GM18498 (cell line): ENCODE results near the gene CCL14.
"Not testable (repeated sequence)": the region's sequence is repeated elsewhere in the genome, so short reads cannot be mapped to it uniquely, and the experiment has no call there.

Source experiments
- ATAC-seq: cut with Tn5 transposase; IDR thresholded peaks from one replicate; pipeline ENCODE4 v1.9.1; 2021; ENCODE audit warnings: mild to moderate bottlenecking, moderate library complexity; ENCODE audit not compliant: unreplicated experiment

Gene CCL14

DNA sequence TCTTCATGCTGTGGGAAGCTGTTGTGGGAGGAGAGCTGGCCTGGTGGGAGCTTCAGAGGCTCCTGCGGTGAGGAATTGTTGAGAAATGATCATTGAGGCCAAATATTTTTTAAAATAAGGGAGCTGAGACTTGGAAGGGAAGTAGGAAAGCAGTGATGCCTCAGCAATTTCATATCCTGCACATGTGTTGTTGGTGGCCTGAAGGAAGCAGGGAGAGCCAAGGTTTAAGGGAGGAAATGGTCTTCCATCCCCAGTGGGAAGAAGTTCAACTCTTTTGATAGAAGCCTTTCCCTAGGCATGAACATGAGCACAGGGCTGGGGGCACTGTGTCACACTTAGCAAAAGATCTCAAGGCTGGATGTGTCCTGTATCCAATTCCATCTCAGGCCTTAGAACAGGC is at the start of gene CCL14:
Gene CCL14 (minus strand): TSS at position 87 of the 400 bp plus-strand sequence. CDS start 80 bp downstream, at position 7.
- ATAC-seq: no peak

- no peak for ATAC-seq
These were observed 49.7 kb upstream of the CCL14 start for GRCh38 chr17:36036235-36036634.

DNA sequence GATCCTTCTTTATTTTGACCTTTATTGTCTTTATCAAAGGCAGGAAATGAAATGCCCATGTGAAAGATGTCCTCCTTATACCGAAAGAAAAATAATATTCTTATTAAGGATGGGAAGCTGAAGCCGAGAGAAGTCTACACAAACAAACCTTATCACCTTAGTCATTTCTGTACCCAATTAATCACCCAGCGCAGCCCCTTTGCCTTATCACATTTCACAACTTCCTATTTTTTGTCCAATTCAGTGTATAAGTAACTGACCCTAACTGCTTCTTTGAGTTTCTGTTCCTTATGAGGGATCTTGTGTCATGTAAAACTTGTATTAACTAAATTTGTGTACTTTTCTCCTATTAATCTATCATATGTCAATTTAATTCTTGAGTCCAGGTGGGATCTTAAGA is 47.6 kb upstream of the CCL14 start:
- no peak for ATAC-seq

GRCh38 chr17:36030956-36031355 is 44.4 kb upstream of the CCL14 start:
- no peak for ATAC-seq

DNA sequence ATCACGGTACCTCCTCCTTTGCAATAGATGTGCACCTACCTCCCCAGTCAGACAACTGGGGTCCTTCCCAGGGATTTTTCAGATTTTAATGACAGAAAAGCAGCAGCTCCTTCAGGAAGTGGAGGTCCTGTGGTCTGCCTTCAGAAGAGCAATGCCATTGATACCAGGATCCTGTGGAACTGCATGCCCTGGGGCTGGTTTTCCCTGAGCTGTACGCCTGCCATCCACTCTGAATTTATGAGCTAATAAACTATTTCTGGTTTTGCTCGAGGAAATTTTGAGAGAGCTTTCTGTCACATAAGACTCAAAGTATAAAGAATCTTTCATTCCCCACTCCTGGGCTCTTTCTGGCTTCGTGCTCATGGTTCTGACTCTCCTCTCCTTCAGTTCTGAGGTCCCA is 41.2 kb upstream of the CCL14 start:
- no peak for ATAC-seq

DNA sequence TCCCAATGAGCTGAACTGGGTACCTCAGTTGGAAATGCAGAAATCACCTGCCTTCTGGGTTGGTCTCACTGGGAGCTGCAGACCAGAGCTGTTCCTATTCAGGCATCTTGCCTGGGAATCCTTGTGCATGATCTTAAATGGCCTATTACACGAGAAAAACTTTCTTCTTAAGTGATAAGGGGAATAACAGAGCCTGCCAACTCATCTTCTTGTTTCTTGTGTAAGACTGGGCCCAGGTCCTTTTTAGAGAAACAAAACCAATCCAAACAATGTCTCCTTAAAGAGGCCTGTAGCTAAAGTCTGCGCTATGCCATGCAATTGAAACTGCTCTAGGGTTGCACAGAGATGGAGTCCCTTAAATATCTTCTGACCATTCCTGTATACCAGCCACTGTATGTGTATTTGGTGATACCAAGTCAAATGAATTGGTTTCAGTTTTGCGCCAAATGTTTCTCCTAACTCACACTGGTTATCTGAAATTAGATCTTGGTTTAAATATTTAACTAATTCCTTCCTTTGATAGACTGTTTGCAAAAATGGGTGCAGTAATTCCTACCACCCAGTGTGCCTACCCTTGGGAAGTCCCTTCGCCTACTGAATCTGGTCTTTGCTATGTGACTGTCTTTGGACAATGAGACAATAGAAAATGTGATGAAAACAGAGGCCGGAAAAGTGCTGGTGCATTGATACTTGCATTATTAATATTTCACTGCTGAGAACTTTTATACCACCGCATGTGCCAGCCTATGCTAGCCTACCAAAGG is 37.8 kb upstream of the CCL14 start:
- ATAC-seq: no peak

DNA sequence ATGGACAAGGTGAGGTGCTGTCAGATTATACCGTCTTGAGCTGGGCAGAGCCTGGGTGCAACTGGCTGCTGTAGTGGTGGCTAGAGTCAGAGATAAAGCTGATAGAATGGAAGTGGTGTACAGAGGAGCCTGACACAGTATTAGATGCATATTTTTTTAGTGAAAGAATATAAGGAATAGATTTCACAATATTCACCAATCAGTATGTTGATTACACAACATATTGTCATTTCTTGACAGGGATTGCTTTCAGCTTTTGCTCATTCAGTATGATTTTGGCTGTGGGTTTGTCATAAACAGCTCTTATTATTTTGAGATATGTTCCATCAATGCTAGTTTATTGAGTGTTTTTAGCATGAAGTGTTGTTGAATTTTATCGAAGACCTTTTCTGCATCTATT is 32.9 kb upstream of the CCL14 start:
- ATAC-seq: no peak

DNA sequence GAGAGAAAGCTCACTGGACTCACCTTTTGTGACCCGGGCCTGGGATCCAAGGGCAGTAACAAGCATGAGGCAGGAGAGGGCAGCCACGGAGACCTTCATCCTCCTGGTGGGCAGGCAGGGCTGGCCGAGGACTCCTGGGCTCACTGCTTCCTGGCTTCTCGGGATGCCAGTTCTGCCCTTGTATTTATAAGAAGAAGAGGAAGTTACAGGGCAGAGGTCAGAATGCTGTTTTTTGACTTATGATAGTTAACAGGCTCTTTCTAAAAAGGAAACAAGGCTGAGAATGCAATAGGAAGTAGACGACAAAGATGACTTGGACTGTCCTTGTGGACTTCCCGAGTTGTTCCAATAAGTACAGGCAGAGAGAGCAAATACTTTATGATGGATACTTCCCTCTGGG is 31.3 kb upstream of the CCL14 start, which contains the start of gene CCL23:
Gene CCL23 (minus strand): TSS at position 174 of the 400 bp plus-strand sequence. CDS start 75 bp downstream, at position 99.
- ATAC-seq: no peak

GRCh38 chr17:36016555-36016954 is 30.0 kb upstream of the CCL14 start:
- no peak for ATAC-seq

GRCh38 chr17:36015895-36016294 is 29.4 kb upstream of the CCL14 start:
- not testable (repeated sequence) for ATAC-seq

DNA sequence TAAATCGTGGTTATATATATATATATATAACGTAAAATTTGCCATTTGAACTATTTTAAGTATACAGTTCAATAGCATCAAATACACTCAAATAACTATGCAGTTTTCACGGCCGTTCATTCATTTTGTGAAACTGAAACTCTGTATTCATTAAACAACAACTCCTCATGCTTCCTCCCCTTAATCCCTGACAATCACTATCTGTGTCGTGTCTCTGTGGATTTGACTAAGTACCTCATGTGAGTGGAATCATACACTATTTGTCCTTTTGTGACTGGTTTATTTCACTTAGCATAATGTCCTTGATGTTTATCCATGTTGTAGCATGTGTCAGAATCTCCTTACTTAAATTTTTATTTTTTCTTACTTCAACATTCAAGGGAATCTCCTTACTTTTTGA is 28.4 kb upstream of the CCL14 start:
- ATAC-seq: no peak

- no peak for ATAC-seq
These were observed 24.7 kb upstream of the CCL14 start for GRCh38 chr17:36011201-36011600.

DNA sequence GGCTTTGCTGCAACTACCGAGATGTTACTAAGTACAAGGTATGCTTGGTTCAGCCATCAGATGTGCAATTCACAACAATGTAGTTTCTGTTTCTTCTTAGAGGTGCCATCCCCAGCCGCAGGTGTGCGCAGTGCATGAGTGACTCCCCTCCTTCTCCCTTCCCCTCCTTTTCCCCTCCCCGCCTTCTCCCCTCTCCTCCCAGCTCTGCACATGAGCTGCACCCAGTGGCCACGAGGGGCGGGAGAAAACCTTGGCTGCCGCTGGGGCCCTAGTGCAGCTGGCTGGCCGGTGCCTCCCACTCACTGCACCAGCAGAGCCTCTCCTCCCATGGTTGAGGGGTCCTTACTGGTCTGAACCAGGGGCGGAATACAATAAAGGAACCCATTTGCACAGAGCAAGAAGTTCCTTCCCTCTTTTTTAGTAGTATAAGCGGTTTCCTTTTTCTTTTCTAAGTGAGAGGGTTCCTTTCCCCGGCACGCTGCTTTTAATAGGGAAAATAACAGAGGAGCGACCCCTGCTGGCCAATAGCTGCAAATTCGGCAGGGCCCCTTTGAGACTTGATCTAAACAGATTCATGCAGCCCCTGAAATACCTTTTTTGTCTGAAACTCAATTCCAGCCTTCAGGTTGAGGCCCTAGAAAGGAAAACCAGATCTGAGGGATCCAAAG is 22.6 kb upstream of the CCL14 start:
- ATAC-seq: no peak

DNA sequence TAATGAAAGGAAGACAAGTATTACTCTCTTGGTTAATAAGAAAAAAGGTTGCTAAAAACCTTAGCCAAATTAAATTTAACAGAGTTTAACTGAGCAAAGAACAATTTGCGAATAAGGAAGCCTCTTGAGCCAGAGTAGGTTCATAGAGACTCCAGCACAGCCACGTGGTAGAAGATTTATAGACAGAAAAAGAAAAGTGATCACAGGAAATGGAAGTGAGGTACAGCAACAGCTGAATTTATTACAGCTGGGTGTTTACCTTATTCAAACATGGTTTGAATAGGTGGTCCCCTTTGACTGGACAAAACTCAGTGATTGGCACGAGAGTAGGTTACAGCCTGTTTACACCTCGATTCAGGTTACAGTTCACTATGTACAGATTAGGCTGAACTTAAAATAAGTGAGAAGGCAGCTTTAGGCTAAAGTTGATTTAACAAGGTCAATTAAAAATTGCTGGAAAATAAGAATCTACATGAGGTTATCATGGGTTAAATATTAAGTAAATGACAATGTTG is 18.1 kb upstream of the CCL14 start:
- no peak for ATAC-seq

DNA sequence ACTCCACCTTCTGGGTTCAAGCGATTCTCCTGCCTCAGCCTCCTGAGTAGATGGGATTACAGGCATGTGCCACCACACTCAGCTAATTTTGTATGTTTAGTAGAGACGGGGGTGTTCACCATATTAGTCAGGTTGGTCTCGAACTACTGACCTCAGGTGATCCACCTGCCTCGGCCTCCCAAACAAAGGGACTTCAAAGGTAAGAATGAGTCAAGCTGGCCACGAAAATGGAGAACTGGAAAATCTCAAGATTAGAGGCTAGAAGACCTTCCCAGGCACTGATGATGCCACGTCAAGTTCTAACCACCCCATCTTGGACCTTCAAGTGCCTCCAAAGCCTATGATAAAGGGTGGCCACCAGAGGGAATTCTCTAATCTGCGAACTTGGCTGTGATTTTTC is 16.1 kb upstream of the CCL14 start:
- no peak for ATAC-seq

DNA sequence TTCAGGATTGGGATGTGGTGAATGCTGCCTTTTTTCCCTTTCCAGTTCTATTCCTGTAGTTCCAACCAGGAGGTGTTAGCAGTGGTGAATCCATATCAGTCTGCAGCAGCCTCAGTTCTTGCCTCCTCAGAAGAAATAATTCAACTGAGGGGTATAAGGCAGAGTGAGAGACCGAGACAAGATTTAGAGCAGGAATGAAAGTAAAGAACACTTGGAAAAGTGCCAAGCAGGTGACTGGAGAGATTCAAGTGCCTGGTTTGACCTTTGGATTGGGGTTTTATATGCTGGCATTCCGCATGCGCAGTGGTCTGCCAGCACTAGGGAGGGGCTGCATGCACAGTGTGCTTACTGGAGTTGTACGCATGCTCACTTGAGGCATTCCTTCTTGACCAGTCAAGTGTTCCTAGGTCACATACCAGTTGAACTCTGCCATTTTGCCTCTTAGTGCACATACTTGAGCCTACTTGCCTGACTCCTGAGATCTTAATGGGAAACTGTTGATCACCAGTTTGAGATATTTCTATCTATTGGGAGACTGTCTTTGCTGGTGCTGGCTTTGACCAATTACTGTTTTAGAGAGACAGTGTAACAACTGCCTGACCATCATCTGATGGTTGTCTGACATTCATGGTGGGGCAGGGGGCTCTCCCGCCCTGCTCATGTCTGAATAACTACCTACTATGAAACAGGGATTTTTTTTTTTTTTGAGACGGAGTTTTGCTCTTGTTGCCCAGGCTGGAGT is 15.5 kb upstream of the CCL14 start:
- no peak for ATAC-seq

DNA sequence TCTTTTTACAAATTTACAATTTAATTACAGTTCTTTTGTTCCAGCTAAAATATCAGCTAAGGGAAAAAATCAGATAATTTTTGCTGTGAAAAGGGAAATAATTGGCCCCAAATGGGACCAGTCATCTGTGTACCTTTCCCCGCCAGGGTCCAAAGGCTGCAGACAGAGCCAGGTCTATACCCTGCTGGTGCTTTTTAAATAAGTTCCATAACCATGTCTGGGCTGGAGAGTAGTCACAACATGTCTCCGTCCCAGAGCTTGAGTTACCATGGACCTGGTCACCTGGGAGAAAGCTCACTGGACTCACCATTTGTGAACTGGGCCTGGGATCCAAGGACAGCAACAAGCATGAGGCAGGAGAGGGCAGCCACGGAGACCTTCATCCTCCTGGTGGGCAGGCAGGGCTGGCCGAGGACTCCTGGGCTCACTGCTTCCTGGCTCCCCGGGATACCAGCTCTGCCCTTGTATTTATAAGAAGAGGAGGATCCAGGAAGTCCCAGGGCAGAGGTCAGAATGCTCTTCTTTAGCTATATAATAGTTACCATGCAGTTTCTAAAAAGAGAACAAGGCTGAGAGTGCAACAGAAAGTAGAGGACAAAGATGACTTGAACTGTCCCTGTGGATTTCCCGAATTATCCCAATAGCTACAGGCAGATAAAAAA is 14.7 kb upstream of the CCL14 start, which contains the start of gene CCL15:
Gene CCL15 (minus strand): TSS at position 444 of the 662 bp plus-strand sequence. CDS start 61 bp downstream, at position 383.
- no peak for ATAC-seq

DNA sequence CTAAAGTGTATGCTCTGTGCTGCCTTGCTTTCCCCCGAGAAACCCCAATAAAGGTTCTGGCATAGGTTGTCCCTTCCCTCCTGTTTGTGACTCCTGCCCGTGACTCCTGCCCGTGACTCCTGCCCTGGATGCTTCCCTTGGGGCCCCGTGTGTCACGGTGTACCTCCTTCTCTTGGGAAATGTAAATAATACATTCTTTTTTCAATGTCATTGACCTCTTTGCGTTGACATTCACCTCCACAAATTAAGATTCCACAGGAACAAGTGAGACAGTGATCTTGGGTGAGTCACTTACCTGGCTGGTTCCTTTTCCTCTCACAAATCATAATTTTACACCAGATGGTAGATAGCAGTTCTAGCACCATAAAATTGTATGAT is 14.2 kb upstream of the CCL14 start:
- ATAC-seq: no peak

DNA sequence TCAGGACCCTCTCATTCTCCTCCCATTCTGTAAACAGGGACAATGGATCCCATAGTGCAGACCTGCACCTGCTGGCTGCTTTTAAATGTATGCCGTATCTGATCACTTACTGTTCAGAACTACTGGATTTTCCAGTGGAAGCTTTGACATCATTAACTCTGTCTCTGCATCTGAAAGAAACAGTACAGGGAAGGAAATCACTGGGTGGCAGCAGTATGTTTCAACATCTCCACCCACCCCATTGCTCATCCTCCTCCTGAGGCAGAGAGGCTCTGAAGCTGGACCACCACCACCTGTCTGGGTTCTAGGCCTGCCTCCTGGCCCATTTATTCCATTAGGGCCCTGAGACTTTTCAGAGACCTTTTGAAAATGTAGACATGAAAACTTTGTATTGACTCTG is 12.2 kb upstream of the CCL14 start:
- no peak for ATAC-seq

- no peak for ATAC-seq
These were observed 11.6 kb upstream of the CCL14 start for GRCh38 chr17:35998018-35998545.

DNA sequence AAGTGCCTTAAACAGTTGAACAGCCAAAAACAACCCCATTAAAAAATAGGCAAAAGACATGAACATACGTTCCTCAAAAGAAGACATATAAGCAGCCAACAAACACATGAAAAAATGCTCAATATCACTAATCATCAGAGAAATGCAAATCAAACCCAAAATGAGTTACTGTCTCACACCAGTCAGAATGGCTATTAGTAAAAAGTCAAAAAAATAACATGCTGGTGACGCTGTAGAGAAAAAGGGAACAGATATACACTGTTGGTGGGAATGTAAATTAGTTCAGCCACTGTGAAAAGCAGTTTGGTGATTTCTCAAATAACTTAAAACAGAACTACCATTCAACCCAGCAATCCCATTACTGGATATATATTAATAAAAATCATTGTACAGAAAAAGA is 8.8 kb upstream of the CCL14 start:
- not testable (repeated sequence) for ATAC-seq
